GM23248 (cell line): Measurements from ENCODE around the gene COQ4. TPM values are rescaled to one million over a fixed set of nuclear protein-coding genes. Genes with fewer than 3 reads are reported as not detected.
"Not testable (repeated sequence)": the region's sequence is repeated elsewhere in the genome, so short reads cannot be mapped to it uniquely, and the experiment has no call there.

Experiments
- DNase-seq: peaks from one replicate; pipeline ENCODE4 v3.0.0-alpha.2; 2015
- H2AFZ ChIP-seq: fragments of 200-600 bp; sonication (generic); 2 replicates; pipeline ENCODE4 v1.6.1; 2016; ENCODE audit warnings: antibody characterized with exemption
- H3F3A ChIP-seq: fragments of 200-600 bp; sonication (generic); 2 replicates; pipeline ENCODE4 v1.6.1; 2016; ENCODE audit warnings: mild to moderate bottlenecking, antibody characterized with exemption, mixed run types; ENCODE audit not compliant: insufficient read depth
- H3K27ac ChIP-seq: fragments of 200-600 bp; sonication (generic); 2 replicates; pipeline ENCODE4 v1.5.1; 2016; ENCODE audit warnings: mild to moderate bottlenecking
- H3K27me3 ChIP-seq: fragments of 200-600 bp; sonication (generic); replicated peaks from 2 replicates; pipeline ENCODE4 v1.6.1; 2016; ENCODE audit warnings: mild to moderate bottlenecking; ENCODE audit not compliant: insufficient read depth
- H3K36me3 ChIP-seq: fragments of 200-600 bp; sonication (generic); 2 replicates; pipeline ENCODE4 v1.6.1; 2016; ENCODE audit warnings: low read depth, mild to moderate bottlenecking
- H3K4me1 ChIP-seq: fragments of 200-600 bp; sonication (generic); 2 replicates; pipeline ENCODE4 v1.6.1; 2016; ENCODE audit warnings: mild to moderate bottlenecking; ENCODE audit not compliant: insufficient read depth
- H3K4me2 ChIP-seq: fragments of 200-600 bp; sonication (generic); one replicate; pipeline ENCODE4 v1.6.1; 2016; ENCODE audit warnings: mild to moderate bottlenecking; ENCODE audit not compliant: unreplicated experiment
- H3K4me3 ChIP-seq: fragments of 200-600 bp; sonication (generic); 2 replicates; pipeline ENCODE4 v1.5.1; 2016; ENCODE audit warnings: mild to moderate bottlenecking
- H3K79me2 ChIP-seq: fragments of 200-600 bp; sonication (generic); 2 replicates; pipeline ENCODE4 v1.6.1; 2016; ENCODE audit warnings: mild to moderate bottlenecking; ENCODE audit not compliant: insufficient read depth
- H3K9ac ChIP-seq: fragments of 200-600 bp; sonication (generic); 2 replicates; pipeline ENCODE4 v1.6.1; 2016; ENCODE audit warnings: mild to moderate bottlenecking
- H3K9me2 ChIP-seq: fragments of 200-600 bp; sonication (generic); 2 replicates; pipeline ENCODE4 v1.6.1; 2016; ENCODE audit warnings: mixed run types, mild to moderate bottlenecking, moderate library complexity; ENCODE audit not compliant: insufficient read depth
- H3K9me3 ChIP-seq: fragments of 200-600 bp; sonication (generic); one replicate; pipeline ENCODE4 v1.6.1; 2017; ENCODE audit warnings: low read depth
- H4K20me1 ChIP-seq: fragments of 200-600 bp; sonication (generic); 2 replicates; pipeline ENCODE4 v1.6.0; 2016; ENCODE audit not compliant: insufficient read depth
- EZH2 ChIP-seq: fragments of 200-600 bp; sonication (generic); IDR thresholded peaks from 2 replicates; pipeline ENCODE4 v1.6.1; 2018; ENCODE audit warnings: antibody characterized with exemption, mild to moderate bottlenecking; ENCODE audit not compliant: insufficient read depth, poor library complexity, severe bottlenecking
- EZH2phosphoT487 ChIP-seq: fragments of 200-600 bp; sonication (generic); IDR thresholded peaks from 2 replicates; pipeline ENCODE4 v1.6.1; 2018; ENCODE audit warnings: antibody characterized with exemption, moderate library complexity, mild to moderate bottlenecking, low read depth; ENCODE audit not compliant: insufficient read depth
- WGBS, 2 experiments: methylation state at CpG; one replicate each; pipeline ENCODE4 v1.1.6; 2015 to 2017; ENCODE audit warnings: low lambda C conversion rate in 2 of 2, low coverage in 1 of 2; ENCODE audit errors: missing lambda C conversion rate in 2 of 2; 5-methylcytosine and 5-hydroxymethylcytosine counted together
- in situ Hi-C: fragments of 300-500 bp; cut with MboI; formaldehyde crosslinking; loops from 2 replicates; pipeline ENCODE4 v1.15.0; 2020
- polyA plus RNA-seq: library from polyadenylated mRNA; unstranded; fragments of >200 nt; fragmentation: Nextera tagmentation; extraction: Ambion mirVana; gene quantifications from 2 replicates; pipeline ENCODE4 v1.2.1, GENCODE V29; 2016
- total RNA-seq: library from RNA; depleted of rRNA; stranded (reverse); fragments of >200 nt; shearing (Covaris generic); gene quantifications from 2 replicates; pipeline ENCODE4 v1.2.3, GENCODE V29; 2014

Gene COQ4
- total and polyA plus RNA-seq, 2 experiments from 2014 or later, result 34.1 to 46.8 TPM

DNA sequence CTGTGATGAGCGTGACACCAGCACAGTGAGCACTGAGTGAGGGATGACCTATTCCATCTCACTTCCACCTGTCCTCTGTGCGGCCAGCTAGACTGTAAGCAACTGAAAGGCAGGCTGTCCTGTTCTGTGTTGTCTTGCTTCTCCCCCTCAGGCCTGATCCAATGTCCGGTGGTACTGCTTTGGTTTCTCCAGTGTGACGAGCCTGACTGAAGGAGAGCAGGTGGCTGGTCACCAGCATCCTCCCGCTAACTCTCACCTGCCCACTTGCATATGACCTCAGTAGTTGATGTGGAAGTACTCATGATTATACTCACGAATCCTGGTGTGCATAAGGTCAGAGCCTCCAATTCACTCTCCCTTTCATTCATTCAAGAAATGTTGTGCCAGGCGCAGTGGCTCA is 15.3 kb downstream of the COQ4 start:
- Histone ChIP-seq H3K9me3 (no peaks in the 10 kb centered on the region), H3K4me2 (no peak overlapping the region), H2AFZ (no peak overlapping the region), H3K27me3 (no peaks in the 10 kb centered on the region), H3K27ac (no peak overlapping the region), H3K36me3 (no peaks in the 10 kb centered on the region), H3K79me2 (peaks cover 11% of the 10 kb centered on the region), H3K9me2 (no peaks in the 10 kb centered on the region), H3K4me3 (no peak overlapping the region), H3K4me1 (no peaks in the 10 kb centered on the region), H3F3A (peaks cover 12% of the 10 kb centered on the region), H3K9ac (no peak overlapping the region), H4K20me1 (no peaks in the 10 kb centered on the region)
- WGBS, 2 experiments, result 84 to 88% methylated on average over 7 of the region's 7 CpGs
- in situ Hi-C loops, result no loop called here
- no peak for TF ChIP-seq EZH2
- no peak for TF ChIP-seq EZH2phosphoT487
- DNase-seq, result no peak

DNA sequence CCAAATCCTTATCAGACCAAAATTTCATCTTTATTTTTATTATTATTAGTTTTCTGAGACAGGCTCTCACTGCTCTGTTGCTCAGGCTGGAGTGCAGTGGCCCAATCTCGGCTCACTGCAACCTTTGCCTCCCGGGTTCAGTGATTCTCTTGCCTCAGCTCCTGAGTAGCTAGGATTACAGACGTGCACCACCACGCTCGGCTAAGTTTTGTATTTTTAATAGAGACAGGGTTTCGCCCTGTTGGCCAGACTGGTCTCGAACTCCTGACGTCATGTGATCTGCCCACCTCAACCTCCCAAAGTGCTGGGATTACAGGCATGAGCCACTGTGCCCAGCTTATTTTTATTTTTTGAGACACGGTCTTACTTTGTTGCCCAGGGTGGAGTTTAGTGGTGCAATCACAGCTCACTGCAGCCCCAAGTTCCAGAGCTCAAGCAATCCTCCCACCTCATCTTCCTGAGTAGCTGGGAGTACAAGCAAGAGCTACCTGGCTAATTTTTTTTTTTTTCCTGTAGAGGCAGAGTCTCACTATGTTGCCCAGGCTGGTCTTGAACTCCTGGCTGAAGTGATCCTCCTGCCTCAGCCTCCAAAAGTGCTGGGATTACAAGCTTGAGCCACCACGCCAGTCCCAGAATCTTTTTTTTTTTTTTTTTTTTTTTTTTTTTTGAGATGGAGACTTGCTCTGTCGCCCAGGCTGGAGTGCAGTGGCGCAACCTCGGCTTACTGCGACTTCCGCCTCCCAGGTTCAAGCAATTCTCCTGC is 16.4 kb downstream of the COQ4 start:
- H3K9me3 ChIP-seq, DNase-seq, H3K9ac ChIP-seq, H3K36me3 ChIP-seq, H3K27me3 ChIP-seq, H3K4me3 ChIP-seq, H3K9me2 ChIP-seq, H2AFZ ChIP-seq, H4K20me1 ChIP-seq, in situ Hi-C loops, H3K4me2 ChIP-seq, H3K27ac ChIP-seq, H3K4me1 ChIP-seq: not testable (repeated sequence)
- Histone ChIP-seq H3K79me2 (peaks cover 11% of the 10 kb centered on the region), H3F3A (peaks cover 12% of the 10 kb centered on the region)
- 91% methylated on average over 10 to 15 of the region's 15 CpGs for WGBS, 2 experiments

DNA sequence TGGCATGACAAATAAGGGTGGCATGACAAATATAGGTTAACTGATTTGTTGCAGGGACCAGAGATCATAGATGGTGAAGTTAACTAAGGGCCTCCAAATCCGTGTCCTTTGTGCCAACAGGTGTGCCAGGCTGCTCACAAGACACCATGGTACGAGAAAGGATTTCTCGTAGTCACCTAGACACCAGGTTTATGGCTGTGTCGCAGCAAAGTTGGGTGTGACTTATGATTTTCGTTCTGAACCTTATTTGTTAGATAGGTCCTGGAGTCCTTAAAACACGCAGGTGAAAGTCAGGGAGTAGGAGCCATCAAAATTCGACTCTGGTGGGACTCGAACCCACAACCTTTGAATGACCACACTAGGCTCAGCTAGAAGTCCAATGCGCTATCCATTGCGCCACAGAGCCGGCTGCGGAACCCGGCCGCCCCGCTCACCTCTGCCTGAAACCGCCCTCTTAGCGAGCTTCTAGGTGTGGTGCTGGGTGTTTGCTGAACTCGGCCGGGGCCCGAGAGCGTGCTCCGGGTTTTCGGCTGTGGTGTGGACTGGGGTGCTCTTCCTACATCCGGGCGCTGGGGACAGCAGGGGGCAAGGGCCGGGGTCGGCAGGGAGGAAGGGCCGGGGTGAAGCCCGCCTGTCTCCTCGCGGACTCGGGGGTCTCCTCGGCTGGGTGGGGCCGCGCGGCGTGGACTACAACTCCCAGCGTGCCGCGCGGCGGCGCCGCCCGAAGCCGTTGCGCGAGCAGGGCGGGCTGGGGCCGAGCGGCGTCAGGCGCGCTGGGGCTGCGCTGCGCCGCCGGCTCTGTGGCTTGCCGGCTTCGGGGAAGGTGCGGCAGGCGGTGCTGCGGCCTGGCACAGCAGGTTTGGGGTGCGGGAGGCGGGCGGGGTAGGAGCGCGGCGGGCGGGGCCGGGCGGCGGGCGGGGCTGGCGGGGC is 17.4 kb downstream of the COQ4 start, which contains the start of gene SLC27A4:
SLC27A4 (plus strand) TSS at position 767 of the 930 bp plus-strand sequence. CDS start 2,606 bp downstream, outside the sequence.
- H3K9ac ChIP-seq, result peak within 1 kb of the TSS; percentile 69
- peak within 1 kb of the TSS; percentile 91 for H2AFZ ChIP-seq
- peaks cover 11% of the 10 kb centered on the region for H3K79me2 ChIP-seq
- peaks cover 11% of the 10 kb centered on the region for H3F3A ChIP-seq
- in situ Hi-C loops, result no loop called here
- peak; percentile 93 for DNase-seq
- TF ChIP-seq EZH2phosphoT487 (no peak), EZH2 (no peak)
- no peaks in the 10 kb centered on the region for H3K4me1 ChIP-seq
- H3K27ac ChIP-seq, result peak within 1 kb of the TSS; percentile 17
- peak within 1 kb of the TSS; percentile 95 for H3K4me2 ChIP-seq
- H3K4me3 ChIP-seq, result peak within 1 kb of the TSS; percentile 73
- H4K20me1 ChIP-seq, result no peaks in the 10 kb centered on the region
- H3K36me3 ChIP-seq, result no peaks in the 10 kb centered on the region
- H3K9me3 ChIP-seq, result no peaks in the 10 kb centered on the region
- H3K27me3 ChIP-seq, result no peaks in the 10 kb centered on the region
- 8 to 11% methylated on average over 40 to 52 of the region's 75 CpGs for WGBS, 2 experiments
- no peaks in the 10 kb centered on the region for H3K9me2 ChIP-seq

DNA sequence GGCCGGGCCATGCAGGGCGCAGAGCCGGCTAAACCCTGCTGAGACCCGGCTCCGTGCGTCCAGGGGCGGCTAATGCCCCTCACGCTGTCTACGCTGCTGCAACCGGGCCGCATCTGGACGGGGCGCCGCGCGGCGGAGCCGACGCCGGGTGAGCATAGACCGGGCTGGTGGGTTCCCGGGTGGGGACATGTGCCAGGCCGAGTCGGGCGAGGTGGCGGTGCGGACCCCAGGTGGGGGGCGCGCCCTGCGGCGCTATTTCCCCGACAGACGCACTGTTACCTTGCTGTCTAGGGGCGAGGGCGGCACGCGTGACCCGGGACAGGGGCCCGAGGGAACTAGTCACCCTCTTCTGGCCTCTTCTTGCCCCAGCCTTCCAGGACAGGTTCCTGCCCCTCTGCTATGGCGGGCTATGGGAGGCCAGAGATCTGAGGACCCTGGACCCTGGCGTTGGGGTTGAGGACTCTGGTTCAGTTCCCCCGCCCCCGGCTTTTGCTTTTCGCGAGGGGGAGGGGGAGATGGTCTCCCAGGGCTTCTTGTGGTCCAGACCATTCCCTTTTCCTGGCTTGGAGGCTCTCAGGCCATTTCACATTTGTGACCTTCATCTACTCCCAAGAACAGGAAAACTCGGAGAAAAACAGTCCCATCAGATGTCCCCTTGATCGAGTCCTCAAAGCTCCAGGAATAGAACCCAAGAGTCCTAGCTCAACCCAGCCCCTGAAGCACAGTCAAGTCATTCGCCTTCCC is 18.2 kb downstream of the COQ4 start:
- in situ Hi-C loops, result no loop called here
- H3K9me3 ChIP-seq, result no peaks in the 10 kb centered on the region
- 0 to 2% methylated on average over 19 to 36 of the region's 48 CpGs for WGBS, 2 experiments
- DNase-seq, result peak; percentile 38
- peak overlapping the region; percentile 73 for H3K4me3 ChIP-seq
- no peaks in the 10 kb centered on the region for H3K27me3 ChIP-seq
- no peak for TF ChIP-seq EZH2
- TF ChIP-seq EZH2phosphoT487, result no peak
- no peaks in the 10 kb centered on the region for H3K4me1 ChIP-seq
- H3K79me2 ChIP-seq, result peaks cover 11% of the 10 kb centered on the region
- peak overlapping the region; percentile 95 for H3K4me2 ChIP-seq
- H3K27ac ChIP-seq, result 0 out of 2 replicates have a peak overlapping the region, but pooled peaks have one; percentile 12
- no peaks in the 10 kb centered on the region for H3K9me2 ChIP-seq
- H2AFZ ChIP-seq, result peak overlapping the region; percentile 91
- peaks cover under 1% of the 10 kb centered on the region; the same call in 1 of the 2 replicates for H3K36me3 ChIP-seq
- H3K9ac ChIP-seq, result peak overlapping the region; percentile 69
- no peaks in the 10 kb centered on the region for H4K20me1 ChIP-seq
- peaks cover 5% of the 10 kb centered on the region for H3F3A ChIP-seq
